ENCODE data around the gene GAS2L3. TPM values are rescaled to one million over a fixed set of nuclear protein-coding genes. Genes with fewer than 3 reads are reported as not detected.

Gene GAS2L3
- total and polyA plus RNA-seq, 2 of the 13 experiments (the other 11 are each of a cell fraction or from before 2014, with no cell fraction given), result 7.0 to 20.8 TPM

DNA sequence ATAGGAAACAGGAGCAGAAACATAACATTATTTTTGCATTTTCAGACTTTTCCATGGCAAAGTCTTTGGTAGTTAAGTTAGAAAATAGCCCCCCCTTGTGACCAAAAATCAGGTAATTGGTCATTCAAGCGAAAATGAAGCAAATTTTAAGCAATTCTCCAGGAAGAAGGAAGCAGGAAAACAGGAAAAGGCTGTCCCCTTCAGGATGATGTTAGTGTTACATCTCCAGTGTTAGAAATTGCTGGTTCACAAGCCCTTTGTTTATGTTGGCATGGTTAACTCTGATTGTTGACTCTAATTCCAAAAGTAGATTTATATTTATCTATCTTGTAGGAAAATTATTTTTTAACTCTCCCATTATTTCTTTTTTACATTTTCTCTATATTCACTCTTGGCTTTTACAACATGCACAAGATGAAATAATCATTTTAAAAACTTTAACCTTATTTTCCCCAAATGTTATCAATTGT lies 18.8 kb upstream of the GAS2L3 start (continued):
- TF ChIP-seq, protein P1, sequence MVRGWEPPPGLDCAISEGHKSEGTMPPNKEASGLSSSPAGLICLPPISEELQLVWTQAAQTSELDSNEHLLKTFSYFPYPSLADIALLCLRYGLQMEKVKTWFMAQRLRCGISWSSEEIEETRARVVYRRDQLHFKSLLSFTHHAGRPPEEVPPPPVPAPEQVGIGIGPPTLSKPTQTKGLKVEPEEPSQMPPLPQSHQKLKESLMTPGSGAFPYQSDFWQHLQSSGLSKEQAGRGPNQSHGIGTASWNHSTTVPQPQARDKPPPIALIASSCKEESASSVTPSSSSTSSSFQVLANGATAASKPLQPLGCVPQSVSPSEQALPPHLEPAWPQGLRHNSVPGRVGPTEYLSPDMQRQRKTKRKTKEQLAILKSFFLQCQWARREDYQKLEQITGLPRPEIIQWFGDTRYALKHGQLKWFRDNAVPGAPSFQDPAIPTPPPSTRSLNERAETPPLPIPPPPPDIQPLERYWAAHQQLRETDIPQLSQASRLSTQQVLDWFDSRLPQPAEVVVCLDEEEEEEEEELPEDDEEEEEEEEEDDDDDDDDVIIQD (CRISPR knock-in tag; IDR thresholded peaks at IDR 0.05; ENCODE audit: low read depth), result peak; percentile 67; the same call in 1 of the 2 replicates
- no peak for TF ChIP-seq XBP1 (CRISPR knock-in tag; IDR thresholded peaks at IDR 0.05)
- TF ChIP-seq THAP11 (CRISPR knock-in tag; IDR thresholded peaks at IDR 0.05), result peak; percentile 43; the same call in 1 of the 2 replicates
- TF ChIP-seq ZNF138 (CRISPR knock-in tag; IDR thresholded peaks at IDR 0.05; ENCODE audit: low read depth), result no peak
- no peak for TF ChIP-seq ZNF792 (CRISPR knock-in tag; IDR thresholded peaks at IDR 0.05)
- TF ChIP-seq KLF12 (CRISPR knock-in tag; IDR thresholded peaks at IDR 0.05; ENCODE audit: borderline replicate concordance), result no peak
- TF ChIP-seq ZC3H13 (CRISPR knock-in tag; IDR thresholded peaks at IDR 0.05), result no peak
- TF ChIP-seq TEF (CRISPR knock-in tag; IDR thresholded peaks at IDR 0.05), result no peak
- TF ChIP-seq PPARG (CRISPR knock-in tag; conservative IDR thresholded peaks at IDR 0.05), result peak; percentile 51; the same call in 1 of the 2 replicates
- TF ChIP-seq BCL6 (CRISPR knock-in tag; IDR thresholded peaks at IDR 0.05), result 0 out of 2 replicates have a peak, but pooled peaks have one; percentile 13
- peak; percentile 76 for TF ChIP-seq CEBPG (CRISPR knock-in tag; IDR thresholded peaks at IDR 0.05)
- no peak for TF ChIP-seq ZBTB37 (CRISPR knock-in tag; IDR thresholded peaks at IDR 0.05)
- no peak for TF ChIP-seq FOXO1 (CRISPR knock-in tag; IDR thresholded peaks at IDR 0.05)
- peak; percentile 95 for TF ChIP-seq ELF3 (CRISPR knock-in tag; IDR thresholded peaks at IDR 0.05)
- 0 out of 2 replicates have a peak, but pooled peaks have one; percentile 46 for TF ChIP-seq GATAD1 (CRISPR knock-in tag; IDR thresholded peaks at IDR 0.05)
- no peak for TF ChIP-seq FOXA1 (IDR thresholded peaks at IDR 0.05)
- TF ChIP-seq FOXA1 (CRISPR knock-in tag; IDR thresholded peaks at IDR 0.05), result peak; percentile 42; the same call in 1 of the 2 replicates
- TF ChIP-seq FLYWCH1 (CRISPR knock-in tag; IDR thresholded peaks at IDR 0.05), result no peak
- TF ChIP-seq ARID5B (CRISPR knock-in tag; IDR thresholded peaks at IDR 0.05), result peak; percentile 63
- TF ChIP-seq DRAP1 (CRISPR knock-in tag; IDR thresholded peaks at IDR 0.05), result 0 out of 2 replicates have a peak, but pooled peaks have one; percentile 26
- TF ChIP-seq SMC3 (IDR thresholded peaks at IDR 0.05; ENCODE audit: low read length), result peak; percentile 90
- TF ChIP-seq TCF7 (IDR thresholded peaks at IDR 0.05; ENCODE audit: low read depth), result no peak
- TF ChIP-seq ONECUT2 (CRISPR knock-in tag; IDR thresholded peaks at IDR 0.05), result no peak
- no peak for TF ChIP-seq ZNF891 (CRISPR knock-in tag; IDR thresholded peaks at IDR 0.05)
- TF ChIP-seq MED1 (CRISPR knock-in tag; IDR thresholded peaks at IDR 0.05), result no peak
- TF ChIP-seq ZNF253 (CRISPR knock-in tag; IDR thresholded peaks at IDR 0.05; ENCODE audit: borderline replicate concordance), result no peak
- no peak for TF ChIP-seq ZSCAN22 (CRISPR knock-in tag; IDR thresholded peaks at IDR 0.05)
